Measurements from ENCODE around the gene BORCS5.

DNA sequence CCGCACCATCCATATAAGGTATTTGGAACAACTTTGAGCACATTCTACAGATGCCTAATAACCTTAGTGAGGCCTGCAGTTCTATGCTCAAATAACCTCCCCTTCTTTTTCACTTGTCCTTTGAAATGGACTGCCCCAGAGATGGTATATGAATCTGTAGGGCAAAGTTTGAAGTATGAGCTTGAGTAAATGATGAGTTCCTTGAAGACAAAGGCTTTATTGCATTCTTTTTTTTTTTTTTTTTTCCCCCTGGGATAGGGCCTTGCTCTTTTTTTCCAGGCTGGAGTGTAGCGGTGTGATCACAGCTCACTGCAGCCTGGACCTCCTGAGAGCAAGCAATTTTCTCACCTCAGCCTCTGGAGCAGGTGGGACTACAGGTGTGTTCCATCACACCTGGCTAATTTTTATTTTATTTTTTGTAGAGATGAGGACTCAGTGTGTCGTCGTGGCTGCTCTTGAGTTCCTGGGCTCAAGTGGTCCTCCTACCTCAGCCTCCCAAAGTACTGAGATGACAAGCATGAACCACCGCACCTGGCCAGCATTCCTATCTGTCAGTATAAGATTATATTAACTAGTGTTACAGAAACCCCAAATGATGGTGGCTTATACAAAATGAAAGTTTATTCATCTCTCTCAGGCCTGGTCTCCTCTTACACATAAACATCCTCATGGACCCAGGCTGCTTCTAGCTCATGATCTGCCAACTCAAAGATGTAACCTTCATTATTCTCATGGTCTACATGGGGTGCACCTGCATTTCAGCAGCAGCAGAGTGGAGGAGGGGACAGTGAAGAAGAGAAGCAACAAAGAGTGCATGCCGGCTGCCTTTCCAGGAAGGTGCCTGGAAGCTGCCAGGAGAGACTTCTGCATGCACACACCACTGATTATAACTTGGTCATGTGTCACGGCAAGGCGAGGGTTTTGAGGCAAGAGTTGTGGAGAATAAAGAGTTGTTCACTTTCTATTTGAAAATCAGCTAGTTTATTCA is 104.4 kb downstream of the BORCS5 start:
- TF ChIP-seq POLR2A (IDR thresholded peaks at IDR 0.05) (no peak), CTCF (IDR thresholded peaks at IDR 0.05) (no peak)

Measured in body of pancreas (tissue), 4 donors.